Hematopoietic multipotent progenitor cell treated with erythropoietin and hydrocortisone succinate and interleukin-3 and kit ligand, for 4 days (in vitro differentiated cells): ENCODE results near the gene RASSF4.
A peak's percentile ranks its signal among the peaks of the same experiment; 100 is the strongest.

ENCODE experiments used
- DNase-seq: peaks from one replicate; pipeline ENCODE4 v3.0.0-alpha.2; 2015

RASSF4 gene

DNA sequence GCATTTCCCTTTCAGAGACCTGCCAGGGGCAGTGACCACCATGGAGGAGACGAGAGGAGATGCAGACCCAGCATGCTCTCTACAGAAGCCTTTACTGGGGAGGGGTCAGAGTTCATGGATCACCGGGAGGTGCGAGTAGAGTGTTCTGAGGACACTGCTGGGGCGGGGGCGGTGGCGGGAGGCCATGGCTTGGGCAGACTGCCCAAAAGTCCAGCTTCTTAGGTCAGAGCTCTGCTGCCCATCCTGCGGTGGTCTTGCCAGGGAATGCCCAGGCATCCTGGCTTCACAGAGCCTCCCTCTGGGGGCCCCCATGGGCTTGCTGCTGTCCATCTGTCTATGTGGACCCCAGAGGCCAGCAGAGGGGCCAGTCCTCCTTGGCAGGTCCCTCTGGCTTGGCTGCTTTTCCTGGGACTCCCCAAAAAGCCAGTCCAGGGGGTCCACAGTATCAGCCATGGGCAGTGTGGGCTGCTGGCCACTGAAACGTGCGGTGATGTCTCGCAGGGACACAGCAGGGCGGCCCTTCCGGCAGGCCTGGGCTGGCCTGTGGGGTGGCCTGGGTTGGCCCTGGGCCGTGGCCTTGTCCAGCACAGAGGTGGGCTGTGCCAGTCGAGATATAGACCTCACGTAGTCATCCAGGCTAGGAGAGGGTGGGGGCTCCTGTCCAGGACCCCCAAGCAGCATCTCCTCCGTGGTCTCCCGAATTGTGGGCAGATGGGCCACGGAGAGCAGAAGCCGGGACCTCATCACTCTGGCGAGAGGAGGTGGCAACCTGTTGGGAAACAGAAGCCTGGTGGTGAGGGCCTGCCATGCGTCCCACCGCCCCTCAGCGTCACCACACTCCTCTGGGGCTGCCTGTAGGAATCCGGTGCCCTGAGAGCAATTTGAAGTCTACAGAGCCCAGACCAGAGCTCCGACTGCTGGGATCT, 17.9 kb downstream of the RASSF4 start:
- peak; percentile 30 for DNase-seq

- no peak for DNase-seq
These were observed 18.6 kb downstream of the RASSF4 start for GRCh38 chr10:44978213-44978569.

GRCh38 chr10:44978570-44979280, 19.1 kb downstream of the RASSF4 start, which contains the start of gene DEPP1:
DEPP1 (minus strand) TSS chr10:44978809; CDS start chr10:44978030, 779 bp downstream.
- peak; percentile 81 for DNase-seq

GRCh38 chr10:44979281-44980191, 19.9 kb downstream of the RASSF4 start:
- no peak for DNase-seq

GRCh38 chr10:44980309-44981171, 20.9 kb downstream of the RASSF4 start:
- no peak for DNase-seq

DNA sequence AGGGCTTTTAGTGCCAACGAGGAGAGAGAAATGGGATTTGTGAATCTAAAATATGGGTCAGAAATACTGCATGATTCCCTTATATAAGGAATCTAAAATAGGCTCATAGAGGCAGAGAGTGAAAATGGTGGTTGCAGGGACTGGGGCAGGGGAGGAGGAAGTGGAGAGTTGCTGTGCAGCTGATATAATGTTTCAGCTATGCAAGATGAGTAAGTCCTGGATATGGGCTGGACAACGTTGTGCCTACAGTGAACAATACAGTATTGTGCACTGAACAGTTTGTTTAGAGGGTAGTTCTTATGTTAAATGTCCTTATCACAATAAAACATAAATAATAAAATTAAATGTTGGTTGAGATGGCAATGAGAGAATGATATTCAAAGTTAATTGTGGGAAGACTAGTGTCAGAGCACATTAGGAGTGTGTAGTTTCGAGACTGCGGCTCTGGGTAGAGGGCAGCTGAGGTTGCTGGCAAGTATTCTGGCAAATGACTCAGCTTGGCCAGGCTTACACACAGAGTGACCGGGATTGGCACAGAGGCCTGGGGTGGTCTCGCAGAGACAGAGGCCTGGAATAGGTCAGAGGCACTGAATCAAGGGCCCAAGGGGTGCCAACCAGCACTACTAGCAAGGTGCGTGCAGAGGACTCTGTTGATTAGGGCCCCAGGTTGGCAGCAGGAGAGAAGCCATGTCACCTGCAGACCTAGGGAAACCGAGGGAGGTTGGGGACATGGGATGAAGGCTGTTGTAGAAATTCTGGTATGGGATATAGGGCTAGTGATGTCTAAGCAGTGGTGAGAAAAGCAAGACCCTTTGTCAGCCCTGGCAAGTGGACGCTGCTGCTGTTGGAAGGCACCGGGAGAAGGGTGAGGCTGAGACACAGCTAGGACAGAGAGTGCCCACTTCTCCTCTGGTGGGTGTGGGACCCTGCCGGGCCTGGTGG, 21.8 kb downstream of the RASSF4 start:
- DNase-seq = peak; percentile 55

- no peak for DNase-seq
These were observed 22.5 kb downstream of the RASSF4 start for GRCh38 chr10:44982114-44982460.

- no peak for DNase-seq
These were observed 22.9 kb downstream of the RASSF4 start for GRCh38 chr10:44982496-44982895.

DNA sequence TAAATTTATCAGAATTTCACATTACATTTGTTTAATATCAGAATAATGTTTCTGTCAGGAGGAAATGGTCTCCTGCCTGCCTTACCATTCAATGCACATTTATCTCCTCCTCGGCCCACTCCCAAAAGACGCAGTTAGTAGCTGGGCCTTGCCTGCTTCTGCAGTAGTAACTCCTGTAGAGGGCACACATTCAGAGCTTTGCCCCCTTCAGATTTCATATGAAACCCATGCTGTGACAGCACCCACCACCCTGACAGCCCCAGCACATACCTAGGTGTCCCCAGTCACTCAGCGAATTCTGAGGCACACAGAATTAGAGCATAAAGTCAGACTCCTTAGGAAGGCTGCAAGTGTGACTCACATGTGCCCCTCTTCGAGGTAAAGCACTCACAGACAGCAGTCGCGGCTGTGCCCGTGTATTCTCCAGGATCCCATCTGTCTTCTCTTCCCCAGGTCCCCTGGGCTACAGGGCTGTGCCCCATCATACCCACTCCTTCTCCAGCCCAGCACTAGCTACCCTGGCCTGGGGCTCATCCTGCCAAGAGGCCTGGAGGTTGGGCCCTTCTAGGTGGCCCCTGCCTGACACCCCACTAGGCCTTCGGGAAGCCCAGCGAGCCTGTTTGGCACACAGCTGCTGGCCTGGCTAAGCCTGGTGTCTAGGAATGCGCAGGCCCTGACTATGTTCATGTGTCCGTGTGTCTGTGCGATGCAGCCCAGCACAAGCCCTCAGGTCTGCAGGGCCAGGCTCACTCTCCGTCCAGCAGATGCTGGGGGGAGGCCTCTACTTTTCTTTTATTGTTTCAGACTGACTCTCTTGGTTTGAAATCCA, 23.7 kb downstream of the RASSF4 start:
- DNase-seq = no peak

- DNase-seq = no peak
These were observed 24.3 kb downstream of the RASSF4 start for GRCh38 chr10:44983895-44984278.

DNA sequence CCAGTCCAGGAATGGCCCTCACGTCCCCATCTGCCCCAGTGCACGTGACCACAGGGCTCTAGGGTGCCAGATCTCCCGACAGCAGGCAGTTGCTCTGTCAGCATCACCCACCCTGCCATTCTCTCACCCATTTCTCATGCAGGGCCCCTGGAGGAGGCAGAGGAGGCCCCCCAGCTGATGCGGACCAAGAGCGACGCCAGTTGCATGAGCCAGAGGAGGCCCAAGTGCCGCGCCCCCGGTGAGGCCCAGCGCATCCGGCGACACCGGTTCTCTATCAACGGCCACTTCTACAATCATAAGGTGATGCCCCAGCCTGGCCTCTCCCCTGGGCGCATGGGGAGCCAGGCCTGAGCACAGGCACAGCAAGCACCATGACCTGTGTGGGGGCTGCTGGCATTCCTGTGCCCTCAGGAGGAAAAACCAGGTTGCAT, 25.1 kb downstream of the RASSF4 start:
- DNase-seq = no peak

- no peak for DNase-seq
These were observed 25.6 kb downstream of the RASSF4 start for GRCh38 chr10:44985175-44985681.

GRCh38 chr10:44986179-44986578, 26.6 kb downstream of the RASSF4 start:
- DNase-seq = no peak

DNA sequence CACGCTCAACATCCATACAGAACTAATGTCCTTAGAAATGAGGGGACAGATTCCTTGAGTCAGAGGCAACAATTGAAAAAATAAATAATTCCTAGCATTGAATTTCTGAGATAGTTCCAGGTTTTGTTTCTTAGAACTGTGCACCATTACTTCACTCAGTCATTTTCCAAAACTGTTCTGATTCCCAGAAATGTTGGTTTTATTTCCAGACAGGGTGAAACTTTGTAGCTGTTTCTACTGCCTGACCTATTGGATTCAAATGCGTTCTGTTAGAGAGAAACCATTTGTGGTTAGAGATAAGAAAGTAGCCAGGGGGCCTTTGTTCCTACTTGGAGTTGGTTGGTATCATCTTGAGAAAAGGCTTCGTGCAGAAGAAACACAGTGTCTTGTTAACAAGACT, 27.1 kb downstream of the RASSF4 start:
- peak; percentile 84 for DNase-seq

DNA sequence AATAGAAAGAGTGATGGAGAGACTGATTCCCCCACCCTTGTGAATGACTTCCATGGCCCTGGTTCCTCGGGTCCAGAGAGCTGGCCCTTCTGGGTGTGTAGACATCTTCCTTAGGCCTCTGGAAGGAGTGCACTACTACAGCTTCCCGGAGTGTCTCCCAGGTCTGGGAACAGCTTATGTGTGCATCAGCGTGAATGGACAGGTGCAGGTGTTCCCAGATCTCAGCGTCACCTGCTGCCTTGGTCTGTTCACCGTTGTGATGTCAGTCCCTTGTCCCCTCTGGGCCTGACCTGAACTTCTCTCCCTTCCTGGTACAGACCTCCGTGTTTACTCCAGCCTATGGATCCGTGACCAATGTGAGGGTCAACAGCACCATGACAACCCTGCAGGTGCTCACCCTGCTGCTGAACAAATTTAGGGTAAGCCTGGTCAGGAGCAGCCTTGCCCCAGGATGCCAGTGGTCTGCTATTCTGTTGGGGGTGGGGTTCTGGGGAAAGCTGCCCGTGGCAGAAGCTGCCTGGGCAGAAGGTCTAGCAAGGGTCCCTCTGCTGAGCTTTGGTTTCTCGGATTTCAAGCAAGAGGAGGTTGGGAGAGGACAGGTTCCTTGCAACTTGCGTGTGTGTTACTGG, 29.5 kb downstream of the RASSF4 start:
- no peak for DNase-seq

DNA sequence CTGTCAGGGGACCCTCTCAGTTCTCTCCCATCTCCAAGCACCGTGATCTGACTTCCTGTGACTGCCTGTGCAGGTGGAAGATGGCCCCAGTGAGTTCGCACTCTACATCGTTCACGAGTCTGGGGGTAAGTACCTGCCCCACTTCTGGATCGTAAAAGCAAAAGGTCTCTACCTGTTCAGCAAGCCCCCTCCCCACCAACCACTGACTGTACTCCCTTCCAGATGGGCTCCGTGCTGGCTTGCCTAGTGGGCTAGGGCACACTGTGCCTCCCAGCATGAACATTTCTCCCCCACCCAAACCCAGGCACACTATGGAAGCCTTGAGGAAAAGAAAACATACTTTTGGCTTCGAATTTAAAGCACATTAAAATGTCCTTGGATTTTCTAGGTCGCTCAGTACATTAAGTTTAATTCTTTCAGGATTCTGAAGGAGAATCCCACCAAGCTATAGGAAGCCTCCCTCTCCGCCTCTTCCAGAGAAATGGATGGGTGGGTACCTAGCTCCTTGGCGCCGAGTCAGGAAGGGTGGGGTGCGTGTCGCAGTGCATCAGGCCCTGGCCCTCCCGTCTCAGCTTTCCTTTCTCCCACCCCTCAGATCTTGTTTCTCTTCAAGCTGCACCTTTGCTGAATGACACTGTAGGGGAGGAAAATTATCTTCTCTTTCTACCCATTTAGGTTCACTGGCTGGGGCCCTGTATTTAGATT, 30.1 kb downstream of the RASSF4 start:
- no peak for DNase-seq

- DNase-seq = peak; percentile 70
These were observed 30.7 kb downstream of the RASSF4 start for GRCh38 chr10:44990302-44990655.

DNA sequence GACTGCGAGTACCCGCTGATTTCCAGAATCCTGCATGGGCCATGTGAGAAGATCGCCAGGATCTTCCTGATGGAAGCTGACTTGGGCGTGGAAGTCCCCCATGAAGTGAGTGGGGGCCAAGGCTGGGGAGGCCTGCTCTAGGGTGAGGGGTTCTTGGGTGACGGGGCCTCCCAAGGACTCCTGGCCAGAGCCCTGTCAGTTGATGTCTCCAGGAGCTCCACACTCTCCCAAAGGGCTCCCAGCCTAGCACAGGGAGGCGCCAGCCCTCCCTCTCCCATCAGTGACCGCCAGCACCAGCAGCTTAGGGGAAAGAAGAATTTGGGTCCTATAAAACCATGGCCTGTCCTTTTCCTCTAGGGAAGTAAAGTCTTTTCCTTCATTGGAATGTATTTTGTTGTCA, 31.4 kb downstream of the RASSF4 start:
- no peak for DNase-seq

GRCh38 chr10:44991571-44991970, 32.0 kb downstream of the RASSF4 start:
- DNase-seq = no peak
